ENCODE data around the gene ZMPSTE24.

Gene ZMPSTE24

DNA sequence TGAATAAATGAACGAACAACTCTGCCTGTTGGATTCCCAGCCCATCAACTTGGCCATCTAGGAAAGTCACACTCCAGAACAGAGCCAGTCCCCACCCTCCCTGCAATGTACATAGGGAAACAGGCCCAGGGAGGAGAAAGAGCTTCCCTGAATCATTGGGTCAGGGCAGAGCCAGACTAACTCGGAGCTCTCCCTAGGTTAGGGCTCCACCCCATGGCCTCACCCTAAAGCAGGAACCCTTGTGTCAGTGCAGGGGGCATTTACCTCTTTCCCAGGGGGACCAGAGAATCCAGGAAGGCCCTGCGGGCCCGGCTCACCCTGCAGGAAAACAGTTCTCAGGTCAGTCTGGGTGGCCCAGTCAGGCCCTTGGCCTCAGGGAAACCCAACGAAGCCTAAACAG, 47.4 kb downstream of the ZMPSTE24 start:
- no peak for DNase-seq (ENCODE audit: low read depth)

- DNase-seq (ENCODE audit: low read depth): no peak
Observed at GRCh38 chr1:40305871-40306270, 47.8 kb downstream of the ZMPSTE24 start.

DNA sequence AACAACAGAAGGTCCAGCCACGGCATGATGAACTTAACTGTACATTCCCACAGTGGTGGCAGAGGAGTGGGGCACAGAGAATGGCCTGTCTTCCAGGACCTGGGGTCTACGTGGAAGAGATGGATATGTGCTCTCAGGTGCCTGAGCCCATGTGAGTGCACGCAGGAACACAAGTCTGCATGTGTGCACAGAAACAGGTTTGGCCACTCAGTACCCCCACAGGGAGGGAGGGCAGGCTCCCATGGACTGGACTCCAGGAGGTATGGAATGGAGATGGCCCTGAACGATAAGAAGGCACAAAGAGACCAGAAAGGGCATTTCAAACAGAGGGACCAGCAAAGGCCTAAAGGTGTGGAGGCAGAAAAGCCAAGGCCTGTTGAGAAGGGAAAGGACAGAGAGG, 48.3 kb downstream of the ZMPSTE24 start:
- DNase-seq (ENCODE audit: low read depth): no peak

GRCh38 chr1:40307186-40307585, 49.1 kb downstream of the ZMPSTE24 start:
- no peak for DNase-seq (ENCODE audit: low read depth)

DNA sequence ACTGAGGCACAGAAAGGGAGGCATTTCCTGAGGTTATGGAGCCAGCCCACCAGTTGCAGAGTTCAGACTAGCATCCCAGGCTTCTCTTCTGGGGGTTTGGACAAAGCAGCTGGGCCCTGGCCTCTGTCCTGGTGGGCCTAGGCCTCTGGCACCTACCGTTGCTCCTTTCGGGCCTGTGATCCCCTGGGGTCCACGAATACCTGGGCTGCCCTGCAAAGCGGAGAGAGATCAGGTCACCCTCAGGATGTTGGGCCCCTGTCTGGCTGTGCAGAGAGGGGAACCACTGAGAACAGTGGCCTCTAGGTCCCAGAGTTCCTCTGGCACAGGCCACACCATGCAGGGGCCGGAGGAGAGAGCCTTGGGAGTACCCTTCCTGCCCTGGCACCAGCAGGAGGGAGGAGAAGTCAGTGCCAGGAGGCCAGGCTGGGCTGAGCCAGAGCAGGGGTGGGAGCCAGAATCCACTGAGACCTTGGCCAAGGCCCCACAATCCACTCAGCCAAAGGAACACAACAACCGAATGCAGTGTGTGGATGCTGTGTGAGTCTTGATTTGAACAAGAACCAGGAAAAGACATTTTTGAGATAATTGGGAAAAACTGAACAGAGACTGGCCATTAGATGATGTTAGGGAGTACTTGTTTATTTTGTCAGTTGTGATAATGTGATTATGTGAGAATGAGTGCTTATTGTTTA, 50.1 kb downstream of the ZMPSTE24 start:
- DNase-seq (ENCODE audit: low read depth): no peak

GRCh38 chr1:40309374-40310128, 51.5 kb downstream of the ZMPSTE24 start:
- no peak for DNase-seq (ENCODE audit: low read depth)

DNA sequence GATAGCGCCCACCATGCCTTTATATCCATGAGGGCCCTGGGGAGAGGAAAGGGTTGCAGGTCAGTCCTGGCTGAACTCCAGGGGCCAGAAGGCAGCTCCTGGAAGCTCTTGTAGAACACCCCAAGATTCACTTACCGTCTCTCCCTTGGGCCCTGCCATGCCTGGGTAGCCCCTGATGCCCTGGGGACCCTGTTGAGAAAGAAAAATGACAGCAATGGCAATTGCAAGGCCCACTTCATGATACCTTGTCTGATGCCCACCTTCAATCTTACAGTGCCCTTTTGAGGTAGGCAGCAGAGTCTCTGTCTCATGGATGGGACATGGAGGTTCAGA, 52.1 kb downstream of the ZMPSTE24 start:
- DNase-seq (ENCODE audit: low read depth): no peak

- DNase-seq (ENCODE audit: low read depth): no peak
Observed at GRCh38 chr1:40310983-40311642, 53.1 kb downstream of the ZMPSTE24 start.

DNA sequence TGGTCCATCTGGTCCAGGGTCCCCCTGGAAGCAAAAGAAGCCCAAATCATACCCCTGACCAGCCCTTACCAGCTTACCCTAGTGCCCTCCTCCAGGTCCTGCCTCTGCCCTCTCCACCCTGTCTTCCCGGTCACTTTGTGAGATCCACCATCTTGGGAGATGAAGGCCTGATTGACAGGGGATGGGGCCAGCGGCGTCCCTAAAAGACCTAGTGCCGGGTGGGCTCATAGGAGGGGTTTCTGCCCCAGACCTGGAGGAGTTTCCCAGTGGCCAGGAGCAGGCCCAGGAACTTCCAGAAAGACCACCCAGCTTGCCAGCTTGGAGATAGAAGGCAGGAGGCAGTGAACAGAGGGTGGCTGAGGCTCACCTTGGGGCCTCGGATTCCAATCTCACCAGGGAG, 53.7 kb downstream of the ZMPSTE24 start:
- DNase-seq (ENCODE audit: low read depth): no peak

GRCh38 chr1:40312238-40313205, 54.5 kb downstream of the ZMPSTE24 start:
- DNase-seq (ENCODE audit: low read depth): no peak

GRCh38 chr1:40313329-40313957, 55.4 kb downstream of the ZMPSTE24 start:
- DNase-seq (ENCODE audit: low read depth): peak; percentile 40

DNA sequence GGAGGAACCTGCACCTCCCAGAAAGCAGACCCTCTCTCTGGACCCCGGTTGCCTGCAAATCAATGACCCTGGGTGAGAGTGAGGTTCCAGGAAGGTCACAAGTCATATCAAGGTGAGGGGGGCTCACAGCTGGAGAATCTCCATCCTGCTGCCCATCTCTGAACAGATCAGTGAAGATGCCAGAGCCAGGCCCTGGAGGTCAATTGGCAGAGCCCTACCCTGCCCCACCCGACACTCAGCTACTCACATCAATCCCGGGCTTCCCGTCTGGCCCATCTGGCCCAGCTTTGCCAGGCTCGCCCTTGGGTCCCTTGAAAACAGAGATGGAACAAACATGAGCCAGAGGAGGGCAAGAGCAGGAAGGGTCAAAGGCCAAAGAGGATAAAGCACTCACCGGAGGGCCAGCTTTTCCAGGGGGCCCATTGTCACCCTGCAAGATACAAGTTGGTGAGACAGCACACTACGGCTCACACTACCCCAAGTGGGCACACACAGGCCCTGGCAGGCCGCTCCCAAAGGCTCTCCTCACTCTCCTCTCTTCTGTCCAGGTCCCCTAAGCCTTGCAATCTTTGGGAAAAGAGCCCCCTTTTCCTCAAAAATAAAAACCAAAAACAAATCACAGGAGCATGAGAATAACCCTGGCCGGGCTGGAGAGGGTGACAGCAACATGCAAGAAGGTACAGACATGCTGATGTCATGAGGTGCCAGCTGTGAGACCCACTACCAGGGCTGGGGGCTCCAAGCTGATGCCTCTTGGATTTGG, 56.1 kb downstream of the ZMPSTE24 start:
- DNase-seq (ENCODE audit: low read depth): no peak

GRCh38 chr1:40314721-40315238, 56.7 kb downstream of the ZMPSTE24 start:
- DNase-seq (ENCODE audit: low read depth): no peak

- DNase-seq (ENCODE audit: low read depth): no peak
Observed at GRCh38 chr1:40315239-40315794, 57.3 kb downstream of the ZMPSTE24 start.

- no peak for DNase-seq (ENCODE audit: low read depth)
Observed at GRCh38 chr1:40315795-40316594, 58.0 kb downstream of the ZMPSTE24 start.

- no peak for DNase-seq (ENCODE audit: low read depth)
Observed at GRCh38 chr1:40316595-40317393, 58.8 kb downstream of the ZMPSTE24 start, which contains the start of gene COL9A2. COL9A2 (minus strand) TSS chr1:40317286; CDS start chr1:40317197, 89 bp downstream.

DNA sequence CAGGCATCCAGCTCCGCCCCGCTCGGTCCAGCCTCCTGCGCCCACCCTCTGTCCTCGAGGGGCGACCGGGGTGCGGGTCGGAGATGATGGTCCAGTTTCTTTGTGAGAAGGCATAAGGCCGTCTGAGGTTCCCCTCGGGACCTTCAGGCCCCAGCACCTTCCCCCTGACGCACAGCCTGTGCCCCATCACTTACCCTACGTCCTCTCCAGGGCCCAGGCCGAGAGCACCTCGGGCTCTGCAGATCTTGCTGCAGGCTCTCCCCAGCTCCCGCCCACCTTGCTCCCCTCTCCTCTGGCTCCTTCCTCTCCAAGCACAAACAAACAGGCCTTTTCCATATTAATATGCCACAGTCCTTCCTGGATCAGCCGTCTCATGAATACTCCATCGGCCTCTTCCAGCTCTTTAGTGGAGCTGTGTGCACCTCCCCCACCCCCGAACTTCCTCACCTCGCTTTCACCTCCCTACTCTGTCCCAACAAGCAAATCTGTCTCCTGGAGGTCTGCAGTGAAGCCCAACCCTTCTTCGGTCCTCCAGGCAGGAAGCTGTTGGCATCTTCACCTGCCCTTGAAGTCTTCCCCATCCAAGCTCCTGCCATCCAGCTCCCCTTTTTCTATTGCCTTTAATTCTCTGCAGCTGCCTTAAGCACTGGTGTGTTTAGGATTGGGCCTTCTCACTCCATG, 59.5 kb downstream of the ZMPSTE24 start:
- DNase-seq (ENCODE audit: low read depth): no peak

DNA sequence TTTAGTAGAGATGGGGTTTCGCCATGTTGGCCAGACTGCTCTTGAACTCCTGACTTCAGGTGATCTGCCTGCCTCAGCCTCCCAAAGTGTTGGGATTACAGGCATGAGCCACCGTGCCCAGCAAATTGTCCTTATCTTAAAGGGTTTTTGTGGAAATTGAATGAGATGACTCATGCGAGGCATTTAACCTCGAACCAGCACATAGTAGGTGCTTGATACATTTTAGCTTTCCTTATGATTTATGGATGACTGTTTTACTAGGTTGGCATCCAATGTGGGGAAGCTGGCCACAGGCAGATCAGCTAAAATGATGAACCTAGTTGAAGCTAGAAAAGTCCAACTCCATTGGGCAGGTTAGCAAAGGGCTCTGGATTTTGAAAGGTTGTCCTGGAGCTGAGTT, 60.4 kb downstream of the ZMPSTE24 start:
- no peak for DNase-seq (ENCODE audit: low read depth)

Measured in HS-27A (cell line).